Measurements from ENCODE around the gene HOXD4. TPM values are rescaled to one million over a fixed set of nuclear protein-coding genes. Genes with fewer than 3 reads are reported as not detected.

The HOXD4 gene
- total RNA-seq, 1 donor from 2014 or later: 0.97 TPM

DNA sequence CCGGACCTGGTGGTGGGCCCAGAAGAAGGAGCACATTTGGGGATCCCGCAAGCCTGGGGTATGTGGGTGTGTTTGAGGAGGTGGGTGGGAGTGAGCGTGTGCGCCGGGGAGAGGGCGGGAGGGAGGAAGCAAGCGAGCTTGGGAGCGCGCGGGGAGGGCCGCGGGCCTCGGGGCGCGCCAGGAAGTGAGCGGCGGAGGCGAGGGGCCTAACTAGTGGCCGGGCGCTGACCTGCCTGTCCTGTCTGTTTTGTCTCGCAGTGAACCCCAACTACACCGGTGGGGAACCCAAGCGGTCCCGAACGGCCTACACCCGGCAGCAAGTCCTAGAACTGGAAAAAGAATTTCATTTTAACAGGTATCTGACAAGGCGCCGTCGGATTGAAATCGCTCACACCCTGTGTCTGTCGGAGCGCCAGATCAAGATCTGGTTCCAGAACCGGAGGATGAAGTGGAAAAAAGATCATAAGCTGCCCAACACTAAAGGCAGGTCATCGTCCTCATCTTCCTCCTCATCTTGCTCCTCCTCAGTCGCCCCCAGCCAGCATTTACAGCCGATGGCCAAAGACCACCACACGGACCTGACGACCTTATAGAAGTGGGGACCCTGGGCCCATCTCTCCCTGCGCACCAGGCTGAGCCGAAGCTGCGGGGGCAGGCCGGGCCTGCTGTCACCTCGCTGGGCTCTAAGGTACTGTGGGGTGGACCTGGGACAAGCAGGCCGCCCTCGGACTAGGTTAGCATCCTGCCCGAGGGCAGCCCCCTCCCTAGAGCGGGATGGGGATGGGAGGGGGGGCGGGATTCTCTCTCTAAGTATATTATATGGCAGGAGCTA lies 1.2 kb downstream of the HOXD4 start:
- ATAC-seq (no peak), DNase-seq (no peak)
- Histone ChIP-seq H3K27ac (no peak overlapping the region), H3K36me3 (no peaks in the 10 kb centered on the region), H3K9me3 (no peaks in the 10 kb centered on the region), H3K4me1 (peaks cover 14% of the 10 kb centered on the region), H3K27me3 (ENCODE audit: low read depth) (peaks cover 100% of the 10 kb centered on the region), H3K4me3 (no peak overlapping the region)
- TF ChIP-seq, protein P1, sequence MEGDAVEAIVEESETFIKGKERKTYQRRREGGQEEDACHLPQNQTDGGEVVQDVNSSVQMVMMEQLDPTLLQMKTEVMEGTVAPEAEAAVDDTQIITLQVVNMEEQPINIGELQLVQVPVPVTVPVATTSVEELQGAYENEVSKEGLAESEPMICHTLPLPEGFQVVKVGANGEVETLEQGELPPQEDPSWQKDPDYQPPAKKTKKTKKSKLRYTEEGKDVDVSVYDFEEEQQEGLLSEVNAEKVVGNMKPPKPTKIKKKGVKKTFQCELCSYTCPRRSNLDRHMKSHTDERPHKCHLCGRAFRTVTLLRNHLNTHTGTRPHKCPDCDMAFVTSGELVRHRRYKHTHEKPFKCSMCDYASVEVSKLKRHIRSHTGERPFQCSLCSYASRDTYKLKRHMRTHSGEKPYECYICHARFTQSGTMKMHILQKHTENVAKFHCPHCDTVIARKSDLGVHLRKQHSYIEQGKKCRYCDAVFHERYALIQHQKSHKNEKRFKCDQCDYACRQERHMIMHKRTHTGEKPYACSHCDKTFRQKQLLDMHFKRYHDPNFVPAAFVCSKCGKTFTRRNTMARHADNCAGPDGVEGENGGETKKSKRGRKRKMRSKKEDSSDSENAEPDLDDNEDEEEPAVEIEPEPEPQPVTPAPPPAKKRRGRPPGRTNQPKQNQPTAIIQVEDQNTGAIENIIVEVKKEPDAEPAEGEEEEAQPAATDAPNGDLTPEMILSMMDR (IDR thresholded peaks at IDR 0.05): no peak
- intact Hi-C loops (cut with DNase I): no loop called here

DNA sequence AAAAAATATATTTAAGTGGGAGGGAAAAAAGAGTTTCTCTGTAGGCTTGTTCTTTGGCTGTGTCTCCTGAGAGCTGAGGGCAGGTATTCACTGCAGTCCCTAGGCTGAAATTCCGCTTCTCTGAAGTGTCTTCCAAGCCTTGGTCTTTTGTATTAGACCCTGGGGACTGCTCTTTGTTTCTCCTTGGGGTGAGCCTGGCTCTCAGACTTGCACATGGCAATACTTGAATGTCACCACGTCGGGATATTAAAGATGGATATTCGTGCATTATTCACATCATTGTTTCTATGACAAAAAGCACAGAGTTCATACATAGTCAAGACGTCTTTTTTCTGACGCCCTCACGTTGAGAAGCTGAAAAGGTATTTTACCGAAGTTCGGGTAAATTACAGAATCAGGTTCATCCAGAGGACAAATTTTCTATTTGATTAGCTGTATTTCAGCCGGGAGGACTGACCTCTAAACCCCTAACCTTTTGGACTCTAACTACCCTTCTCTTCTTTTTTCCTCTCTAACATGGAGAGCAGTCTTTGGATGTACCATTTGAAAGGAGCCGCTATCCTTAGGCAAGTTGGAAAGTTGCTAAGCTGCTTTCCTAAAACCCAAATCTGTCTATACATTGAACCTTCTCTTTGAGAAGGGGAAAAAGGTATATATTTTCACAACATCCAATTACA lies 3.4 kb downstream of the HOXD4 start:
- Histone ChIP-seq H3K4me1 (peaks cover 25% of the 10 kb centered on the region), H3K36me3 (no peaks in the 10 kb centered on the region), H3K4me3 (no peak overlapping the region), H3K27ac (no peak overlapping the region), H3K27me3 (ENCODE audit: low read depth) (peaks cover 100% of the 10 kb centered on the region), H3K9me3 (no peaks in the 10 kb centered on the region)
- no peak for DNase-seq
- no peak for ATAC-seq
- TF ChIP-seq, protein P1 (IDR thresholded peaks at IDR 0.05): no peak
- intact Hi-C loops (cut with DNase I): no loop called here

DNA sequence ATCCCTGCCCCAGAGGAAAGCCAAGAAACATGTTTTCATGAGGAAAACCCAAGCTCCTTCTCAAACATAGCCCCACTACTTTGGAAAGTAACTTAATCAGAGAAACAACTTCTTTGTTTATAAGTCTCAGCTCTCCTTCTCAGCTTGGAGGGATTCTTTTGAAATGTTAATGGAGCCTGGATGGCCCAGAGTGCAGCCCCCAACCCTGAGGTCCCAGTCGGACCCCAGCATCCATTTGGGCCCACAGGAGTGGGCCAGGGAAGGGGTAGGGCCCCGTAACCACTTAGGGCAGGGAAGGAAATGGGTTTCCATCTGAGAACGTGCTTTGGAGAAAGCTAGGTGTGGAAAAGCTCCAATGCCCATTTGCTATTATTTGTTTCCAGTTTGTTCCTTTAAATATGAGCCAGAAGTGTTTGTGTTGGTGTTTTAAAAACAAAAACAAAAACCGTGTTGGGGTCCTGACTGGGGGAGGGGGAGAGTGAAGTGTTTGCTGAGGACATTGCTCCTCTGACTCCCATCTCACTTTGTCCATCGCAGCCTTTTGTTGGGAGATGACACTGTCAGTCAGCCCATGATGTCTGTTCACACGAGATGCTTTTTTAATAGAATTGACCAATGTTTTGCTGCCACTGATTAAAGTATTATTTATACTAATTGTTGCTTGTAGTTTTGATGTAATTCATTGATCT lies 4.2 kb downstream of the HOXD4 start:
- no peak for ATAC-seq
- TF ChIP-seq, protein P1 (IDR thresholded peaks at IDR 0.05): no peak
- Histone ChIP-seq H3K4me1 (peaks cover 33% of the 10 kb centered on the region), H3K9me3 (no peaks in the 10 kb centered on the region), H3K27me3 (ENCODE audit: low read depth) (peaks cover 100% of the 10 kb centered on the region), H3K27ac (no peak overlapping the region), H3K36me3 (no peaks in the 10 kb centered on the region), H3K4me3 (no peak overlapping the region)
- intact Hi-C loops (cut with DNase I): no loop called here
- DNase-seq: no peak

DNA sequence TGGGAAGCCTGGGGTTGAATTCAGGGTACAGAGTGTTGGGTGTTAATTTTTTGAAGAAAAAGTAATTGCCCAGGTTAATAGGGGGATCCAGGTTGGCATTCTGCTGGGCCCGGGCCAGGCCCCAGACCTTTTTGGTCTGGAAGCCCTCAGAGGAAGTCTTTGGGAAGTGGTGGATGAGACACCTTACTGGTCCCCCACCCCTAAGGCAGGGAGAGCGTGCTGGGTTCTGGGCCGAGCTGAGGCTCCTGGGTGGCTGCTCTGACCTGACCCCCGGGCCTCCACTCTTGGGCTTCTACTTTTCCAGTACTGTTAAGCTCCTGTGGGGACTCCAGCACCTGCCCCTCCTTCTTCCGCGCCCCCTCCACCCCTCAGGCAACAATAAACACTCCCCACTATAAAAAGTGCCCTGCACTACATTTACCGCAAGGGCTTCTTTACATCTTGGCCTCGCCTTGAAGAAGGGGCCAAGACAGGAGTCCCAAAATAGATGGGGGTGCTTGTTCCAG lies 5.0 kb downstream of the HOXD4 start:
- Histone ChIP-seq H3K27me3 (ENCODE audit: low read depth) (peaks cover 100% of the 10 kb centered on the region), H3K4me1 (peaks cover 35% of the 10 kb centered on the region), H3K27ac (no peak overlapping the region), H3K9me3 (no peaks in the 10 kb centered on the region), H3K4me3 (no peak overlapping the region), H3K36me3 (no peaks in the 10 kb centered on the region)
- DNase-seq: no peak
- TF ChIP-seq, protein P1 (IDR thresholded peaks at IDR 0.05): no peak
- intact Hi-C loops (cut with DNase I): no loop called here
- ATAC-seq: no peak

DNA sequence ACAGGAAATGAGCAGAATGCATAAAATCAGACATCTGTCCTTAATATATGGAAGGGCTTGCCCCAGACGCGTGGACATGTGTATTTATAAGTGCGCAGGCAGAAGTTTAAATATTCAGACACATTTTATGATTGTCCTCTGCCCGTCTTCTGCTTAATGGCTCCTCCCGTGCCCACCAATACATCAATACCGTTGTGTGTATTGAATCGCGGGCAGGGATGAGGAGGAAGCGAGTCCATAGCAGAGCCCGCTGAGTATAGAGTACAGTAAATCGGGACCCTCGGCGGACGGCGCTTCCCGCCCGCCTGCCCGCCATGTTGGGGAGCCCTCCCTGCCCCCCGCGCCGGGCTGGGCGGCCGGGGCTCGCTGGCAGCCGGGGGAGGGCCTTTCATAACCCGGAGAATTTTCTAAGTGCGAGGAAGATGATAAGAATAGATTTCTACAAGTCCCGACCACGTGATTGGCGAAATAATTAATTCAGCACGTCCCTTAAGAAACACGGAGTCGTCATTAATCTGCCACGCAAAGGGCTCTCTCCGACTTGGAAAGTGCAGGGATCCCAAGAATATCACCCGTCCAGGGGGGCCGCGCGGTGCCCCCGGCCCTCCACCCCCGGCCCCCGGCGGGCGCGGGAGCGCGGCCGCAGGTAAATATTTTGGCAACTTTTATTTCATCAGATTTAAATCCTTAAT lies 5.6 kb downstream of the HOXD4 start, which contains the start of gene HOXD3:
Gene HOXD3, plus strand, starts transcription at position 501 of the 692 bp plus-strand sequence. CDS start 11,808 bp downstream, outside the sequence.
- intact Hi-C loops (cut with DNase I): no loop called here
- Histone ChIP-seq H3K4me3 (no peak within 1 kb of the TSS), H3K9me3 (no peaks in the 10 kb centered on the region), H3K27me3 (ENCODE audit: low read depth) (peaks cover 100% of the 10 kb centered on the region), H3K4me1 (peaks cover 31% of the 10 kb centered on the region), H3K36me3 (no peaks in the 10 kb centered on the region), H3K27ac (no peak within 1 kb of the TSS)
- TF ChIP-seq, protein P1 (IDR thresholded peaks at IDR 0.05): no peak
- no peak for ATAC-seq
- DNase-seq: no peak

Data from lower lobe of right lung (tissue), 2 donors.